Mucosa of rectum (tissue), 2 donors: Measurements from ENCODE around the gene TANGO6.

Source experiments
- H3K27ac ChIP-seq, 2 donors: one replicate each; pipeline ENCODE4 v1.7.0; 2013; ENCODE audit warnings: inconsistent platforms in 2 of 2, low read depth in 2 of 2, low read length in 2 of 2
- H3K27me3 ChIP-seq, 2 donors: one replicate each; pipeline ENCODE4 v1.7.0; 2013; ENCODE audit warnings: low read length in 2 of 2; ENCODE audit not compliant: control insufficient read depth in 2 of 2, insufficient read depth in 2 of 2
- H3K36me3 ChIP-seq, 2 donors: one replicate each; pipeline ENCODE4 v1.7.0; 2013; ENCODE audit warnings: low read length in 2 of 2; ENCODE audit not compliant: control insufficient read depth in 2 of 2, insufficient read depth in 2 of 2
- H3K4me1 ChIP-seq, 2 donors: one replicate each; pipeline ENCODE4 v1.7.0; 2013; ENCODE audit warnings: low read length in 2 of 2, mild to moderate bottlenecking in 1 of 2; ENCODE audit not compliant: control insufficient read depth in 2 of 2, insufficient read depth in 2 of 2
- H3K4me3 ChIP-seq, 2 donors: one replicate each; pipeline ENCODE4 v1.7.0; 2013; ENCODE audit warnings: low read length in 2 of 2
- H3K9ac ChIP-seq, 2 donors: one replicate each; pipeline ENCODE4 v1.7.0; 2013; ENCODE audit warnings: low read length in 2 of 2, low read depth in 1 of 2, mild to moderate bottlenecking in 1 of 2
- H3K9me3 ChIP-seq, 2 donors: one replicate each; pipeline ENCODE4 v1.7.0; 2013; ENCODE audit warnings: low read length in 2 of 2; ENCODE audit not compliant: control insufficient read depth in 2 of 2
- donor health status: healthy.
- donor health status: Normal muscosa, but diverticular disease.

Gene TANGO6

DNA sequence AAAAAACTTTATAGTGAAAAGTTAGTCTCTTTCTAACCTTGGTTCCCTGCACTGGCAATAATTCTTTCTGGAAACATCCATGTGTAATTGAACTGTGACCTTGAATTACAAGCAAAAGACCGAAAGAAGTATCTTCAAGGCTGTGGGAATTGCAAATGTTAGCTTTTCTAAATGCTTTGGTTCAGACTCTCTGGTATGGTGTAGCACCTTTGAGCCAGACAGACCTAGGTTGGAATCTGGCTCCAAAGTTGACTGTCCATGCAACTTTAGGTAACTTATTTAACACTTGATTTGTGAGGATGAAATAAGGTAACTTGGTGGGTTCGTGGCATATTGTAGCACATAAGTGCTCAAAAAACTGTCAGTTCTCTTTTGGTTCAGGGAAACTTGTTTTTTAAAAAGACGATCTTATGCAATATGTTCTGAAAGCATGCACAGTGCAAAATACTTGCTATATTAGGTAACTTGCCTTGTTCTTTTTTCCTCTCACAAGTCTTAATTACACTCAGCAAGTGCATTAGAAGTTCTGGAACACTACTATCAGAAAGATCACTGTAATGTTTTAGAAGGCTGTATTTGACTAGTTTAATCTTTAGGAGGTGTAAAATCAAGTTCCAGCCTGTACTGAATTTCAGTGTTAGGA is 46.3 kb downstream of the TANGO6 start:
- Histone ChIP-seq H3K4me1 (peaks cover 0 to 5% of the 10 kb centered on the region in 2 donors), H3K27ac (no peak overlapping the region), H3K27me3 (no peaks in the 10 kb centered on the region), H3K9ac (no peak overlapping the region), H3K4me3 (no peak overlapping the region), H3K9me3 (no peaks in the 10 kb centered on the region), H3K36me3 (no peaks in the 10 kb centered on the region)

DNA sequence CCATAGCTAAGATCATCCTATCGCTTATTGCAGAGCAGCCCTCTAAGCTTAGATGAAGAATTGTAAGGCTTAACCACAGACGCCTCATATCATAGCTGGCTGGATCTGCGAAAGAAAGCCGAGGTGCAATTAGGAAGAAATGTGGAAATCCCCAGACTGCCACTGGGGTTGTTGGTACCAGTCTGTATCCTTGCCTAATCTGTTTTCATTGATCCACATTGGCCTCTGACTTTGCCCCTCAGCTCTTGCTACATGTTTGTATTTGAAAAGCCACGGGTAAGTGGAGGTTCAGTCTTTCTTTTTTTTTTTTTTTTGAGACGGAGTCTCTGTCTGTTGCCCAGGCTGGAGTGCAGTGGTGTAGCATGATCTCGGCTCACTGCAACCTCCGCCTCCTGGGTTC is 48.9 kb downstream of the TANGO6 start:
- H3K27ac ChIP-seq: no peak overlapping the region
- no peak overlapping the region for H3K9ac ChIP-seq
- H3K36me3 ChIP-seq: no peaks in the 10 kb centered on the region
- H3K4me1 ChIP-seq: peaks cover 0 to 5% of the 10 kb centered on the region in 2 donors
- no peak overlapping the region for H3K4me3 ChIP-seq
- no peaks in the 10 kb centered on the region for H3K27me3 ChIP-seq
- H3K9me3 ChIP-seq: no peaks in the 10 kb centered on the region

GRCh38 chr16:68892898-68893297 is 49.6 kb downstream of the TANGO6 start:
- Histone ChIP-seq H3K4me1 (peaks cover 0 to 5% of the 10 kb centered on the region in 2 donors), H3K9me3 (no peaks in the 10 kb centered on the region), H3K27ac (no peak overlapping the region), H3K4me3 (no peak overlapping the region), H3K27me3 (no peaks in the 10 kb centered on the region), H3K9ac (no peak overlapping the region), H3K36me3 (no peaks in the 10 kb centered on the region)

DNA sequence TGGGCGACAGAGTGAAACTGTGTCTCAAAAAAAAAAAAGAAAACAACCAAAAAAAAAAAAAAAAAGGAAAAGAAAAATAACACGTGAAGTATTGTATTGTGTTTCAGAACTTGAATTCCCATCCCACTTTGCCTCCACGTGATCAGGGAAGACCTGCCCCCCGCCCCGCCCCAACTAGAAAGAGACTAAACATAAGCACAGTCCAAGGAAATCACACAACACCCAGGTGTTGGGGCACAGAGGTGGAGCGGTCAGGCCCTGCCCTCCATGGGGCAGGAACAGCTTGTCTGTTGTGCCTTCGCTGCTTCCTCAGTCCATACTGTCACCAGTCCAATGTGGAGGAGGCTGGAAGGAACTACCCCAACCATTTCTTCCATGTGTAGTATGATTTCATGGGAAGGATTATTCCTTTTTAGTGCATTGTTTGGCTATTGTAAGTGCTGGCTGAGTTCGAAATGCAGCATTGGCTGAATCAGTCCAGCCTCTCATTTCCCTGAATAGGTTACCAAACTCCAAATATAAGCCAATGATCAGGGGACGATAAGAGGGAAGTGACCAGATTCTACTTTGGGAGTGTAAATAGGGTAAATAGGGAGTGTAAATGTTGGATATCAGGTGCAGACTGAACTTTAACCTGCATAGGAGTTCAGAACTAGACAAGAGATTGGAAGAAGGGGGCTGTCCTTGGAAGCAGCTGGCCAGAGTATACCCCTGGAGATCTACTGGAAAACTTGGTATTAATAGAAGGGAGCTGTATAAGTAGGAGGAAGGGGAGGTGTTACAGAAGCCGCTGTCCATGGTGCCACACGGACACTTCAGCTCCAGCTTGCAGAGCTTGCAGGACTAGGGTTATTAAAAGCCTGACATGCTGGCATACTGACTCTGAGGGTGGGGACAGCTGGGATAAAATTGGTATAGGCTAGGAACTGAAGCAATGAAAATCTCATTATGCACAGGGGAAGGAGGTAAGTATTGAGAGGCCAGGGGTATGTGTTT is 50.7 kb downstream of the TANGO6 start:
- Histone ChIP-seq H3K9ac (no peak overlapping the region), H3K4me3 (no peak overlapping the region), H3K4me1 (peaks cover 0 to 5% of the 10 kb centered on the region in 2 donors), H3K36me3 (no peaks in the 10 kb centered on the region), H3K9me3 (no peaks in the 10 kb centered on the region), H3K27ac (no peak overlapping the region), H3K27me3 (no peaks in the 10 kb centered on the region)

- Histone ChIP-seq H3K4me1 (peaks cover 0 to 5% of the 10 kb centered on the region in 2 donors), H3K27ac (no peak overlapping the region), H3K4me3 (no peak overlapping the region)
Measured at GRCh38 chr16:68894714-68895113, 51.4 kb downstream of the TANGO6 start.

DNA sequence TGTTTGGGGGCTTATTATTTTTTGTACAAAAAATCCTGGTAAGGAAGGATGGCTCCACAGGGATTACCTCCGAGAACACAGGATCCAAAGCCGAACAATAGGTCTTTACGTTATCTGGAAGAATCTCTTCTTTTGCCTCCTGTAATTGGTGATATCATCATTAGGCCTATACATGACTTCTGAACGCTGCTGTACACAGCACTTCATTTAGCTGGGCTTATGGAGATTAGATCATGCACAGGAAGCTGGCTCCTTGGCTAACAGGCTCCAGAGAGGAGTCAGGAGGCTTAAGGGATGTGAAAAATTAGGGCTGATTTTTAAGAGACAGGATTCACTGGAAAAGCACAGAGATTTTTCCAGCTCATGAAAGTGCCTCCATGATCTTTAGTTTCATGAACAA is 54.7 kb downstream of the TANGO6 start:
- H3K9me3 ChIP-seq: no peaks in the 10 kb centered on the region
- no peaks in the 10 kb centered on the region for H3K36me3 ChIP-seq
- H3K9ac ChIP-seq: no peak overlapping the region
- no peaks in the 10 kb centered on the region for H3K27me3 ChIP-seq
- H3K4me1 ChIP-seq: peaks cover 0 to 5% of the 10 kb centered on the region in 2 donors
- no peak overlapping the region for H3K27ac ChIP-seq
- H3K4me3 ChIP-seq: no peak overlapping the region

More at GRCh38 chr16:68894714-68895113, 51.4 kb downstream of the TANGO6 start:
- no peak overlapping the region for H3K9ac ChIP-seq
- no peaks in the 10 kb centered on the region for H3K9me3 ChIP-seq
- H3K27me3 ChIP-seq: no peaks in the 10 kb centered on the region
- H3K36me3 ChIP-seq: no peaks in the 10 kb centered on the region

GRCh38 chr16:68900009-68900408 is 56.7 kb downstream of the TANGO6 start:
- H3K9me3 ChIP-seq: no peaks in the 10 kb centered on the region
- H3K36me3 ChIP-seq: no peaks in the 10 kb centered on the region
- H3K9ac ChIP-seq: no peak overlapping the region
- no peak overlapping the region for H3K27ac ChIP-seq
- H3K4me1 ChIP-seq: no peaks in the 10 kb centered on the region
- H3K4me3 ChIP-seq: no peak overlapping the region
- H3K27me3 ChIP-seq: no peaks in the 10 kb centered on the region

- Histone ChIP-seq H3K27ac (no peak overlapping the region), H3K27me3 (no peaks in the 10 kb centered on the region), H3K9me3 (no peaks in the 10 kb centered on the region), H3K4me3 (no peak overlapping the region), H3K9ac (no peak overlapping the region), H3K36me3 (no peaks in the 10 kb centered on the region), H3K4me1 (peaks cover 0 to under 1% of the 10 kb centered on the region in 2 donors)
Measured at GRCh38 chr16:68902003-68902968, 59.0 kb downstream of the TANGO6 start.

- Histone ChIP-seq H3K27me3 (no peaks in the 10 kb centered on the region), H3K36me3 (no peaks in the 10 kb centered on the region), H3K4me1 (peaks cover 2% of the 10 kb centered on the region in 2 donors), H3K4me3 (no peak overlapping the region), H3K27ac (no peak overlapping the region), H3K9me3 (no peaks in the 10 kb centered on the region), H3K9ac (no peak overlapping the region)
Measured at GRCh38 chr16:68902969-68903345, 59.6 kb downstream of the TANGO6 start.
